GM19023 (cell line): ENCODE data around the gene KIF9.
"Not testable (repeated sequence)": the region's sequence is repeated elsewhere in the genome, so short reads cannot be mapped to it uniquely, and the experiment has no call there.

Experiments
- ATAC-seq: cut with Tn5 transposase; IDR thresholded peaks from one replicate; pipeline ENCODE4 v1.9.1; 2021; ENCODE audit warnings: mild to moderate bottlenecking, moderate library complexity; ENCODE audit not compliant: unreplicated experiment

The KIF9 gene

DNA sequence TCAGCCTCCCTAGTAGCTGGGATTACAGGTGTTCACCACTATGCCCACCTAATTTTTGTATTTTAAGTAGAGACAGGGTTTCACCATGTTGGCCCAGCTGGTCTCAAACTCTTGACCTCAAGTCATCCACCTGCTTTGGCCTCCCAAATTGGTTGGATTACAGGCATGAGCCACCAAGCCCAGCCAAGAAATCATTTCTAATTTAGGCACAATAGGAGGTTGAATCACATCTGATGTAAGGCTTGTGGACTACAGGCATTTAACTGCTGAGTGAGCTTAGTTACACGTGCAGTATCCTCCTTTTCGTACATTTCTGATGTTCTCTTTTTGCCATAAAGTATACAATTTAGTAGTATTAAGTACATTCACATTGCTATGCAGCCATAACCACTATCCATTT is 87.6 kb downstream of the KIF9 start:
- ATAC-seq: no peak

DNA sequence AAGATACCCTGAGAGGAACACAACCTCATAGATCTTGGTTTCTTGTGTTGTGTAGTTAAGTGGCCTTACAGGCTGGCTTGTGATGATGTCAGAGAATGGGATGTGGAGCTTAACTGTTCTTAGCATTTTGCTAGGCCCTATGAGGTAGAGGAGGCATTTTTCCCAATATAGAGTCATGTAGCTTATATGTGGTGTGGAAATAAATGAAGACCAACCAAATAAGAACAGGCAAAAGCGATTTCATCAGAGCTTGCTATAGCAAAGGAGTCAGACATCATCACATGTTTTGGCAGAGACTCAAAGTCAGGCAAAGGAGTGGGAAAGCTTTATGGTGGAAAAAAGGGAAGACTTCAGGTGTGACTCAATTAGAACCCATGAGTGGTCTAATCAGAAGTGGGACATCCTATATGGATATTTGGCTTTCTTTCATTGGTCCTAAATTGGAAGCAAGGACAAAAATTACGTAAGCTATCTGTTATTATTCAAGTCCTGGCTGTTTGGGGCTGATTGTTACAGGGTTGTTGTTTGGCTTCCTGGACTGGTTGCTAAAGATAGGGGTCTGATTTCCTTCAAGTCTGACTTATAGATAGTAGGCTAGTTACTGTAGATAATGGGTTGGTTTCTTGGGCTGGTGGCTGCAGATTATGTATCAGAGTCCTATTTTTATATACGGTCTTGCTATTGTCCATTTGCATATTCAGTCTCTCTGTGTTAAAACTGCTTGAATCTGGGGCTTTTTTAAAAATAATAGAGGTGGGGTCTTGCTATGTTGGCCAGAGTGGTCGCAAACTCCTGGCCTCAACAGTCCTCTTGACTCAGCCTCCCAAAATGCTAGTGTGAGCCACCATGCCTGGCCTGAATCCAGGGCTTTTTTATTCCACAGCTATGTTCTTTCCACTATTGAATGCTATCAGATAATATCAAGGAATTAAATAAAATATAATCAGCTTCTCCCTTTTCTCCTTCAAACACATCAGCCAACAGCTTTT is 88.4 kb downstream of the KIF9 start:
- ATAC-seq: no peak

DNA sequence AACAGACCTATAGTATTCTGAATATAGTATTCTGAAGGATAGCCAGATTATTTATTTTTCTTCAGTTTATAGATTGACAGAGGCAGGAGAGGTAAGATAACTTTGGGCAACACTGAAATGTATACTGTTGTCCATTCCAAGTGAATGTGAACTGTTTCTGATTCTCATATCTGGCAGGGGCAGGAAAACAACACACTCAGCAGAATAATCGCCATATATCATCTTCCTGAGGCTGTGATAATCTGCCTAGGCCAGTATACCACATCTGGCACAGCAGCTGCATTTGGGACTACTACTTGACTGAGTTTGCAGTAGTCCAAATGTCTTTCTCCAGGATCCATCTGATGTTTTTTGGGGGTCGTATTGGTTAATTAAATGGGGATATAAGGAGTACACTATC is 96.3 kb downstream of the KIF9 start:
- ATAC-seq: no peak

DNA sequence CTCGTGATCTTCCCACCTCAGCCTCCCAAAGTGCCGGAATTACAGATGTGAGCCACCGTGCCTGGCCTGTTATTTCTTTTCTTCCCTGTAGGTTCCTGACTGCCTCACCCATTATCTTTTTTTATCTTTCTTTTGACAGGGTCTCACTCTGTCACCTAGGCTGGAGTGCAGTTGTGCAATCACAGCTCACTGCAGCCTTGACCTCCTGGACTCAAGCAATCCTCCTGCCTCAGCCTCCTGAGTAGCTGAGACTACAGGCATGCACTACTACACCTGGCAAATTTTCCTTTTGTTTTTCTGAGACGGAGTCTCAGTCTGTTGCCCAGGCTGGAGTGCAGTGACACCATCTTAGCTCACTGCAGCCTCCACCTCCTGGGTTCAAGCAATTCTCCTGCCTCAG is 100.9 kb downstream of the KIF9 start:
- ATAC-seq: not testable (repeated sequence)

DNA sequence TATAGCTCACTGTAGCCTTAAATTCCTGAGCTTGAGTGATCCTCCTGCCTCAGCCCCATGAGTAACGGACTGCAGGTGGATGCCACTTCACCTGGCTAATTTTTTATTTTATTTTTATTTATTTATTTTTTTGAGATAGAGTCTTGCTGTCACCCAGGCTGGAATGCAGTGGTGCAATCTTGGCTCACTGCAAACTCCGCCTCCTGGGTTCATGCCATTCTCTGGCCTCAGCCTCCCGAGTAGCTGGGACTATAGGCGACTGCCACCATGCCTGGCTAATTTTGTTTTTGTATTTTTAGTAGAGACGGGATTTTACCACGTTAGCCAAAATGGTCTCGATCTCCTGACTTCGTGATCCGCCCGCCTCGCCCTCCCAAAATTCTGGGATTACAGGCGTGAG is 102.6 kb downstream of the KIF9 start:
- not testable (repeated sequence) for ATAC-seq
